ENCODE measurements around the gene FAM111A. TPM values are rescaled to one million over a fixed set of nuclear protein-coding genes. Genes with fewer than 3 reads are reported as not detected.

Gene FAM111A
- total and polyA plus RNA-seq, 12 donors: 2.9 to 22.5 (median 5.1) TPM

DNA sequence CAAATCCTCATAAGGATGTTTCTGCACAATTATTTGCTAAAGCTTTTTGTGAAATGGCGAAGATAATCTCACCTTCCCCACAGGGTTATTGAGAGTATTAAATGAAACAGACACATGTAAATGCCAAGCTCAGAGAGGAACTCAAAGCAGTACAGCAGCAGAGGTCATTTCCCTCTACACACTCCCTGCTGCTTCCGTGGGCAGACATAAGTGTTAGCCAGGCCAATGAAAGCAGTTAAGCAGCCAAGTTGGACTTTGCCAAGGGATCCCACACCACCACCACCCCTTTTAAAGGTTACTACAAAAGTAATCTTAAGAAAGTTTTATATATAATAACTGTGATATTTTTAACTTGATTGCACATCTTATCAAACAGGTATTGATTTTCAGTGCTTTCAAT is 4.0 kb upstream of the FAM111A start:
- H3K27me3 ChIP-seq: no peaks in the 10 kb centered on the region
- no peaks in the 10 kb centered on the region for H3K9me3 ChIP-seq
- H3K27ac ChIP-seq: no peak overlapping the region
- DNase-seq: no peak
- H3K36me3 ChIP-seq: peaks cover 0 to 33% (median 0%) of the 10 kb centered on the region in 9 donors
- intact Hi-C loops (cut with DNase I): loop anchor here in 3 of 10 donors (5.0 to 10.0 kb wide), 2 partner anchors 41 to 84 kb away; no protein-coding TSS in a partner anchor
- peaks cover 0 to 25% (median 9%) of the 10 kb centered on the region in 9 donors for H3K4me1 ChIP-seq
- H3K4me3 ChIP-seq: no peak overlapping the region
- ATAC-seq: no peak
- 51 to 58% methylated on average over 2 of the region's 2 CpGs for WGBS, 2 donors
- TF ChIP-seq, protein P1, sequence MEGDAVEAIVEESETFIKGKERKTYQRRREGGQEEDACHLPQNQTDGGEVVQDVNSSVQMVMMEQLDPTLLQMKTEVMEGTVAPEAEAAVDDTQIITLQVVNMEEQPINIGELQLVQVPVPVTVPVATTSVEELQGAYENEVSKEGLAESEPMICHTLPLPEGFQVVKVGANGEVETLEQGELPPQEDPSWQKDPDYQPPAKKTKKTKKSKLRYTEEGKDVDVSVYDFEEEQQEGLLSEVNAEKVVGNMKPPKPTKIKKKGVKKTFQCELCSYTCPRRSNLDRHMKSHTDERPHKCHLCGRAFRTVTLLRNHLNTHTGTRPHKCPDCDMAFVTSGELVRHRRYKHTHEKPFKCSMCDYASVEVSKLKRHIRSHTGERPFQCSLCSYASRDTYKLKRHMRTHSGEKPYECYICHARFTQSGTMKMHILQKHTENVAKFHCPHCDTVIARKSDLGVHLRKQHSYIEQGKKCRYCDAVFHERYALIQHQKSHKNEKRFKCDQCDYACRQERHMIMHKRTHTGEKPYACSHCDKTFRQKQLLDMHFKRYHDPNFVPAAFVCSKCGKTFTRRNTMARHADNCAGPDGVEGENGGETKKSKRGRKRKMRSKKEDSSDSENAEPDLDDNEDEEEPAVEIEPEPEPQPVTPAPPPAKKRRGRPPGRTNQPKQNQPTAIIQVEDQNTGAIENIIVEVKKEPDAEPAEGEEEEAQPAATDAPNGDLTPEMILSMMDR (IDR thresholded peaks at IDR 0.05): no peak

DNA sequence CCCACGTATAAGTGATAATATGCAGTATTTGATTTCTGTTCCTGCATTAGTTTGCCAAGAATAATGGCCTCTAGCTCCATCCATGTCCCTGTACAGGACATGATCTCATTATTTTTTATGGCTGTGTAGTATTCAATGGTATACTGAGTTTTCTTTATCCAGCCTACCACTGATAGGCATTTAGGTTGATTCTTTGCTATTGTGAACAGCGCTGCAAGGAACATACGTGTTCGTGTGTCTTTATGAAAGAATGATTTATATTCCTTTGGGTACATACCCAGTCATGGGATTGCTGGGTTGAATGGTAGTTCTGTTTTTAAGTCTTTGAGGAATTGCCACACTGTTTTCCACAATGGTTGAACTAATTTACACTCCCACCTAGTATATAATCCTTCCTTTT is 1.5 kb upstream of the FAM111A start:
- no peaks in the 10 kb centered on the region for H3K9me3 ChIP-seq
- no peak overlapping the region for H3K27ac ChIP-seq
- peaks cover 0 to 44% (median 25%) of the 10 kb centered on the region in 9 donors for H3K4me1 ChIP-seq
- TF ChIP-seq, protein P1 (IDR thresholded peaks at IDR 0.05): no peak
- intact Hi-C loops (cut with DNase I): loop anchor here in 5 of 10 donors (5.0 to 10.0 kb wide), 4 partner anchors 34 to 566 kb away; partner anchors contain the start of genes FAM111B (in 2 of the 5), LPXN (in 1 of the 5) and ZFP91 (in 1 of the 5)
- no peak overlapping the region for H3K4me3 ChIP-seq
- H3K27me3 ChIP-seq: no peaks in the 10 kb centered on the region
- ATAC-seq (no peak), DNase-seq (no peak)
- peaks cover 0 to 16% (median 0%) of the 10 kb centered on the region in 9 donors for H3K36me3 ChIP-seq
- WGBS, 2 donors: 92 to 94% methylated on average over 4 of the region's 4 CpGs

DNA sequence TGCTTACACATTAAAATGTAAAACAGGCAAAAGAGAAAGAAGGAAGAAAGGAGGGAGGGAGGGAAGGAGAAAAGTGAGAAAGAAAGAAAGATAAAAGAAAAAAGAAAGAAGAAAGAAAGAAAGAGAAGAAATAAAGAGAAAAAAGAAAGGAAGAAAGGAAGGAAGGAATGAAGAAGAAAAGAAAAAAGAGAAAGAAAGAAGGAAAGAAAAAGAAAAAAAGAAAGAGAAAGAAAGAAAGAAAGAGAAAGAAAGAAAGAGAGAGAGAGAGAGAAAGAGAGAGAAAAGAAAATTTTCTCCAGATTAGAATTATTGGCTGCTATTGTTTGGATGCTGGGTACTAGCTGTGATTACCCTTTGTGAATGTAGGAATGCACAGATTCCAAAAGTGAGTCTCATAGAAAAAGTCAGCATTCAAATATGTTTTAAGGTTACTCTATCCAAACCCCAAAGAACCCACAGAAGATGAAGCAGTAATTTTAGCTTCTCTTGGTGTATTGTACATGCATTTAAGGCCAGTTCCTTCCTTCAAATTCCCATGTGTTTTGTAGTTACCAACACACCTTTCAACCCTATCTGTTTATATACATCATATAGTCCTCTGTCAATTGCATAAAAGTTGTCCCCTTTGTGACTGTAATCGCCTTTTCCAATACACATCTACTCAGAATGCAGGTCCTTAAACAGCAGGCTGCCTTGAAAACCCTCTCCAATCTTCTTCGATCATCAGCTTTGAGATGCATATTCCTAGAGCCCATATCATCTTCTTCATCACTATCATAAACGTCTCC is 789 bp upstream of the FAM111A start:
- Histone ChIP-seq H3K4me3 (peak overlapping the region; percentile 20 to 86 (median 70)), H3K36me3 (peaks cover 0 to 16% (median 0%) of the 10 kb centered on the region in 9 donors), H3K4me1 (peaks cover 0 to 48% (median 25%) of the 10 kb centered on the region in 9 donors), H3K27me3 (no peaks in the 10 kb centered on the region), H3K27ac (peak overlapping the region; percentile 14 to 94 (median 87)), H3K9me3 (no peaks in the 10 kb centered on the region)
- ATAC-seq (no peak), DNase-seq (no peak)
- TF ChIP-seq, protein P1 (IDR thresholded peaks at IDR 0.05): no peak
- WGBS, 2 donors: 9 to 11% methylated on average over 3 of the region's 3 CpGs
- intact Hi-C loops (cut with DNase I): loop anchor here in 6 of 10 donors (2.0 to 10.0 kb wide), 5 partner anchors 35 to 567 kb away; partner anchors contain the start of genes FAM111B (in 3 of the 6), LPXN (in 1 of the 6) and ZFP91 (in 1 of the 6)

DNA sequence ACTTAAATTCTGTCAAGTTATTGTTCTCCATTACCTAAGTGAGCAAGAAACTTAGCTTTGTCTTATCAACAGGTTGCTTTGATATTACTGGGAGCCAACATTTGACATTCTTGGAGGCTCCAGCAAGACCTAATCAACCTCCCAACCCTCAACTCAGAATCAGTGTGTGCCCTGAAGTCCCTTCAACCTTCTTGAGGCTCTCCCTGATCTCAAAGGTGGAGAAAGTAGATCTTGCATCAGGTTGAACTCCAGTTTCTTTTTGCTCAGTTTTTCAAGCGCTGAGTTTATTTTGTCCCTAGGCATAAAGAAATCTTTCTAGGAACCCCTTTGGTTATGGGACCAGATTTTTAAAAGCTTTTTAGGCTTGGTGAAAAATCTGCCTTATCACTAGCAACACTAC is 1.4 kb downstream of the FAM111A start:
- intact Hi-C loops (cut with DNase I): loop anchor here in 5 of 10 donors (5.0 to 10.0 kb wide), 4 partner anchors 37 to 569 kb away; partner anchors contain the start of genes FAM111B (in 2 of the 5), LPXN (in 1 of the 5) and ZFP91 (in 1 of the 5)
- Histone ChIP-seq H3K27ac (peak overlapping the region in 9 of 10 donors; percentile 15 to 94 (median 84)), H3K9me3 (no peaks in the 10 kb centered on the region), H3K4me1 (peaks cover 0 to 48% (median 25%) of the 10 kb centered on the region in 9 donors), H3K27me3 (no peaks in the 10 kb centered on the region), H3K36me3 (peaks cover 0 to 27% (median 0%) of the 10 kb centered on the region in 9 donors), H3K4me3 (peak overlapping the region; percentile 16 to 86 (median 68))
- ATAC-seq (no peak), DNase-seq (no peak)
- 83 to 90% methylated on average over 1 of the region's 1 CpG for WGBS, 2 donors
- TF ChIP-seq, protein P1 (IDR thresholded peaks at IDR 0.05): no peak

All from heart right ventricle (tissue), 16 donors.